Smooth muscle cell of the brain vasculature (primary cell): Measurements from ENCODE around the gene FNDC3B.

Experiments
- DNase-seq: peaks from one replicate; pipeline ENCODE4 v3.0.0-alpha.2; 2012; ENCODE audit warnings: low read depth, low spot score

Gene FNDC3B

GRCh38 chr3:172448661-172449465 lies 409.5 kb downstream of the FNDC3B start:
- no peak for DNase-seq

GRCh38 chr3:172449466-172450149 lies 410.2 kb downstream of the FNDC3B start:
- DNase-seq, result no peak
